ACHN (cell line): Measurements from ENCODE around the gene ADRM1.

ENCODE experiments used
- DNase-seq: peaks from one replicate; pipeline ENCODE4 v3.0.0-alpha.2; 2015
- in situ Hi-C: cut with HindIII; loops from 2 replicates; pipeline ENCODE4 v1.10.0; 2017; ENCODE audit warnings: low sequenced_read_pairs, low pct_ligation_motif_present, low pct_unique_long_range_greater_than_20kb

ADRM1 gene, protein sequence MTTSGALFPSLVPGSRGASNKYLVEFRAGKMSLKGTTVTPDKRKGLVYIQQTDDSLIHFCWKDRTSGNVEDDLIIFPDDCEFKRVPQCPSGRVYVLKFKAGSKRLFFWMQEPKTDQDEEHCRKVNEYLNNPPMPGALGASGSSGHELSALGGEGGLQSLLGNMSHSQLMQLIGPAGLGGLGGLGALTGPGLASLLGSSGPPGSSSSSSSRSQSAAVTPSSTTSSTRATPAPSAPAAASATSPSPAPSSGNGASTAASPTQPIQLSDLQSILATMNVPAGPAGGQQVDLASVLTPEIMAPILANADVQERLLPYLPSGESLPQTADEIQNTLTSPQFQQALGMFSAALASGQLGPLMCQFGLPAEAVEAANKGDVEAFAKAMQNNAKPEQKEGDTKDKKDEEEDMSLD

DNA sequence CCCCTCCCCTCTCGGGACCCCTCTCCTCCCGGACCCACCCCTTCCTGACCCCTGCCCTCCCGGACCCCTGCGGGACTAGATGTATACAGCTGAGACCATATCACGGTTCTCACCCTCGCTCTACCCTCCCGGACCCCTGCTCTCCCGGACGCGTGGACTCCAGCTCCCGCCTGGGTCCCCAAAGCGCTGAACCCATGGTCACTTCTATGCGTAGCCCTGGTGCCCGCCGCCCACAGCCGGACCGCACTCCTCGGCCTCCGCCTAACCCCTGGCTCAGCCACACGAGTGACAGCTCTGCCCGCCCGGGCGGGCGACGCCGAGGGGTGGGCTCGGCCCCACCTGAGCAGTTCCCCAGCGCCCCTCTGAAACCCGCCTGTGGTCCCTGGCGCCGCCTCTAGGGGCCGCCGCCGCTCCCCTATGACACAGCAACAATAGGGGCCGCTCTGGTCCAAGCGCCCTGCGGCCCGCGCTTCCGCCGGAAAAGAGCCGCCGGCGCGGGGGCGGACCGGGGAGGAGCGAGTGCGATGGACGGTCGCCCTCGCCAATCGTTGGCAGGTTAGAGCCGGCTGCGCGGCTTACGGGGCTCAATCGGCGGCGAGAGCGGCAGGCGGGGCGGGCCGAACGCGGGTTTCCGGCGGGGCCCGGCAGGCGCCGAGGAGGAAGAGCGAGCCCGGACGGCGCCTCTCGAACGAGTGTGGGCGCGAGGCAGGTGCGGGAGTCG is at the start of gene ADRM1:
Gene ADRM1, plus strand, starts transcription at position 657 of the 721 bp plus-strand sequence. CDS start 572 bp downstream, outside the sequence.
- in situ Hi-C loops: no loop called here
- peak; percentile 91 for DNase-seq

DNA sequence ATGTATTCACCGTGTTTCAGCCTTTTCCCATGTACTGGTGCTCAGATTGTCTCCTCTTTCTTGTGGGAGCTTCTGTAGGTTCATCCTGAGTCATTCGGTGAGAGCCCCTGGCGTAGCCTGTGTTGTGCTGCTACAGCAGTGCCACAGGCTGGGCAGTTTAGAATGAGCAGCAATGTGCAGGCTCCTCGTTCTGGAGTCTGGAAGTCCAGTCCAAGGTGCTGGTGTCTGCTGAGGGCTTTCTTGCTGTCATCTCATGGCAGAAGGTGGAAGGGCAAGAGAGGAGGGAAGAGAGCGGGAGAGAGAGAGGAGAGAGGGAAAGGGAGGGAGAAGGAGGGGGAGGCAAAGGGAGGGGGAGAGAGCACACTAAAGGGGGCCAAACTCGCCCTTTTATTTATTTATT is 49.4 kb upstream of the ADRM1 start:
- in situ Hi-C loops: no loop called here
- no peak for DNase-seq

DNA sequence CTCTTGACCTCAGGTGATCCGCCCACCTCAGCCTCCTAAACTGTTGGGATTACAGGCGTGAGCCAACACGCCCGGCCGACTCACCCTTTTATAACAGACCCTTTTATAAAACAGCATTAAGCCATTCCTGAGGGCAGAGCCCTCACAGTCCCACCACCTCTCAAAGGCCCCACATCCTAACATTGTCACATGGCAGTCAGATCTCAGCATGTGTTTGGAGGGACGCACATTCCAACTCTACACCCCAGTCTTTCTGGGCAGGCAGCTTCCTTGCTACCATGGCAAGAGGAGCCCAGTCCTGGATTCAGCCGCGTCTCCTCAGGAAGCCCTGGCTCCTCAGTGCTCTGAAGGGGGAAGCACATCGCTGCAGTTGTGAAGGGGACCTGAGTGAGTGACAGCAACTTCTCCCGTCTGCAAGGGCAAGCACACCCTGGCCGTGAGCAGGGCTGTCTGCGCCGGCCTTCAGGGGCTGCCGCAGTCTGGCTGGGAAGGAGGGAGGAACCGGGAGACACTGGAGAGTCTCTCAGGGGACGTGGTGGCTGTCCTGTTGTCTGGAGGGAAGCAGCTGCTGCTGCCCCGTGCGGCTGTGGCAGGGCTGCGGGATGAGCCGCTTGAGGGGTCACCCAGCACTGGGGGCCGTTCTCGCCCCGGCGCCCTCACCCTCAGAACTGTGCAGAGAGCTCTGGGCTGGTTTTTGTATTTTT is 48.6 kb upstream of the ADRM1 start:
- in situ Hi-C loops: no loop called here
- DNase-seq: no peak

DNA sequence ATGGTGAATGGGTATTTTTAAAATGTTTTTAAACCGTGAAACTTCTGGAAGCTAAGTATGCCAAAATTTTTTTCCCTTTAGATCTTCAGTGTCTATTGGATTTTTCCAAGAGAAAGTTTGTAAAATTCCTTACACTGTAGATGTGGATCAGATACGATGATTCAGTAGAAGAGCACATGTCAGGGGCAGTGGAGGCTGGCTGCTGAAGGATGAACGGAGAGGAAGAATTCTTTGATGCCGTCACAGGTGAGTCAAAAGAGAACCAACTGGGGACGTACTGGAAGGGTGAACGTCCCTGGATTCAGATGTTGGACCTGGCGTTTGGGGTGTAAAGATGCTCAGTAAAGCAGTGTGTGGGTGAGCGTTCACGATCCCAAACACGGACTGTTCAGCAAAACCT is 46.8 kb upstream of the ADRM1 start:
- DNase-seq: no peak
- in situ Hi-C loops: no loop called here

DNA sequence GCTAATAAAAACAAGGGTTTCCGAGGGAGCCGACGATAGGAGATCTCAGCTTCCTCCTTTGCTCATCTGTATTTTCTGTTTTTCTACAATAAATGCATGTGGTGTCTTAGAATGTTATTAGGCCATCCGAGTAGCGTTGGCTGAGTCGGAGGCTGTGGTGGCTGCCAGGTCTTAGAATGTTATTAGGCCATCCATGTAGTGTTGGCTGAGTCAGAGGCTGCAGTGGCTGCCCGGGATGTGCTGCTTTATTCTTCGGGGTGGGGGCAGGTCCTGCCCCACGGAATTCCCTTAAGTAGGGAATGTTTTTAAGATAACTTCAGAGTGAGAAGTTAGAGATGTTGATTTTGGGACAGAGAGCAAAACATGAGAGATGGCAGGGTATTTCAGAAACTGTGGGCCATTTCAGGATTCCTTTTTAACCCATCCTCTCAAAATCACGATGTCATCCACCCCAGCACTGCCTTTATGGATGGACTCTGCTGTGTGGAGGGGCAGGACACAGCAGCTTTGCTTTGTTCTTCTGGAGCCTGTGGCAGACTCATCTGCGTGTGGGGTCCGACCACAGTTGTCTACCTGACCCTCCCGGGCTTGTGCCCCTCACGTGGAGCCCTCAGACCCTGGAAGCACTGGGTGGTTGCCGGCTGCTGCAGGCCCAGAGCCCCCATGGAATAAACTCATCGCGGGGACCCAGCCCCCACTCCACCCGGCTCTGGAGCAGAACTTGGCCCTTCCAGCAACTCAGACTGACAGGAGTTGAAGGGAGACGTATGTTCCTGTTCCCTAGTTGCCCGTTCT is 44.1 kb upstream of the ADRM1 start:
- in situ Hi-C loops: no loop called here
- peak; percentile 25 for DNase-seq

DNA sequence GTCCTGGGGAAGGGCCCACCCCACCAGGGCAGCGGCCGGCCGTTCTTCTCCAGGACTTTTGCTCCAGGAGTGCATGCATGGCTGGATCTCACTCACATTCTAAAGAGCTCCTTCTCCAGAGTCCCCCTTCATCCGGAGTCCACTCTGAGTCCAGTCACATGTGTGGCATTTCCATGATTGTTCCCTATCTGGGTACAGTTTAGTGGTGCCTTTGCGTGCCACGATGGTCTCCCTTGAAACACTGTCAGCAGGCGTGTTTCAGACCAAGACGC is 43.6 kb upstream of the ADRM1 start:
- in situ Hi-C loops: no loop called here
- no peak for DNase-seq

DNA sequence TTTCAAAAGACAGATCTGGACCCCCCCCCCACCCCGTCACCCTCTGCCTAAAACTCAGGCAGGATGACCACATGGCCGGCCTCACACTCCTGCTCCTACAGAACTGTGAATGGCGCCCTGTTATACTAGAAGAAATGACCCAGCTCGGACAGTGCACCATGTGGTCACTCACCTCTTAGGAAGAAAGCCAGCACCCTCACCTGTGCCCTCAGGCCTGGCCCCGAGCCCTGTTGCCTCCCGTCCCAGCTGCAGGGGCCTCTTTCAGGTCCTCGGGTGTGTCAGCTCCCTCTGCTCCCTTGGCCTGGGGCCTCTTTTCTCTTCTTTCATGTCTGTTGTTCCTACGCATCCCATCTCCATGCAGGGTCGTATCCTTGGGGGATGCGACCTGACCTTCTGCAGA is 40.7 kb upstream of the ADRM1 start:
- no peak for DNase-seq

DNA sequence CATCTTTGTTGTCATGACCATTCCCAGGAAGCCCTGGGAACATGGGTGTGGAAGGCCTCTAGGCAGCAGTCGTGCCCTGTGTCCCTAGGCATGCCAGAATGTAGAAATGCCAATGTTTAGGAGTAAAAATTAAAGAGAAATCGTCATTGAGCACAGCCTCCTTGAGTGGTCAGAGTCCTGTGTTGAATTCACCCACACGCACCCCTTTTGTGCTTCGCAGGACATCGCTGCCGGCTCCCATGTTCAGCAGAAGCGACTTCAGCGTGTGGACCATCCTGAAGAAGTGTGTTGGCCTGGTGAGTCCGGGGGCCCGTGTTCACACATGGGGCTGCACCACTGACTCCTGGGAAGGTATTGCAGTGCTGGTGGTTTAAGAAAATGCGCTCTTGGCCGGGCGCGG is 39.4 kb upstream of the ADRM1 start:
- no peak for DNase-seq
- in situ Hi-C loops: no loop called here

More for the DNA sequence above, 40.7 kb upstream of the ADRM1 start:
- in situ Hi-C loops: no loop called here

DNA sequence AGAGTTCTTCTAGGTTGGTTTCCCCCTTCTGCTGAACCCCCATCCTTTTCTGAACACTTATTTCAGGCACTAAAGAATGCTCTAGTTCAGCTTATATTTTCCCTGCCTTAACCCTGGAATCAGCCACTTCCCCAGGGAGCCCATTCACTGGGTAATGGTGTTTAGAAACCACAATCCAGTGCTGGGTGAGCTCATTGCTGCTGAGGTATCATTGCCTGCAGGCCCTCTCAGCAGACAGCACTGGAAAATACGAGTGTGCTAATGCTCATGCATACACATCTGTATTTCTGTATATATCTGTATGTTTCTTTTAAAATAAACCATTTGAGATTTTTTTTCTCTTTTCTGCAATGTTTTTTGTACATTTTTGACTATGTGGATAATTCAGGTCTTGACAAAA is 37.4 kb upstream of the ADRM1 start:
- in situ Hi-C loops: no loop called here
- DNase-seq: no peak

DNA sequence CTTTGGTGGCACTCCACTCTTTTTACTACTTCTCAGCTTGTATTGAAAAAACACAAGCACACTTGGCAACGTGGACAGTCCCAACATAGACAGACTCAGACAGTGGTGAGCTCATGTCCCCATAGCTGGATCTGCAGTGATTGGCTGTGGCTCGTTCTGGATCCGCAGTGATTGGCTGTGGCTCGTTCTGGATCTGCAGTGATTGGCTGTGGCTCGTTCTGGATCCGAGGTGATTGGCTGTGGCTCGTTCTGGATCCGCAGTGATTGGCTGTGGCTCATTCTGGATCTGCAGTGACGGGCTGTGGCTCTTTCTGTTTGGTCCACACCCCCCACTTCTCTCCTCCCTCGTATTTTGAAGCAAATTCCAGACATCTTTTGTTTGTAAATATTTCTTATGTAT is 36.5 kb upstream of the ADRM1 start:
- DNase-seq: no peak
- in situ Hi-C loops: no loop called here

DNA sequence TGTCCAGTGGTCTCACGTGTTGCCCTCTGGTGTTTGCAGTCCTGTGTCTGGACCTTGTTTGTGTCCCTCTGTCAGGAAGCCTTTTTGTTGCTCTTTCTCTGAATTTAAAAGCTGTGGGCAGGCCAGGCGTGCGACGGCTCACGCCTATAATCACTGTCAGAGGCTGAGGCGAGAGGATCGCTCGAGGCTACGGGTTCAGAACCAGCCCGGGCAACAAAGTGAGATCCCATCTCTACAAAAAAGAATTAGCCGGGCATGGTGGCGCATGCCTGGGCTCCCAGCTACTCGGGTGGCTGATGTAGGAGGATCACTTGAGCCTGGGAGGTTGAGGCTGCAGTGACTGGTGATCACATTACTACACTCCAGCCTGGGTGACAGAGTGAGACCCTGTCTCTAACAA is 35.9 kb upstream of the ADRM1 start:
- no peak for DNase-seq
- in situ Hi-C loops: no loop called here

DNA sequence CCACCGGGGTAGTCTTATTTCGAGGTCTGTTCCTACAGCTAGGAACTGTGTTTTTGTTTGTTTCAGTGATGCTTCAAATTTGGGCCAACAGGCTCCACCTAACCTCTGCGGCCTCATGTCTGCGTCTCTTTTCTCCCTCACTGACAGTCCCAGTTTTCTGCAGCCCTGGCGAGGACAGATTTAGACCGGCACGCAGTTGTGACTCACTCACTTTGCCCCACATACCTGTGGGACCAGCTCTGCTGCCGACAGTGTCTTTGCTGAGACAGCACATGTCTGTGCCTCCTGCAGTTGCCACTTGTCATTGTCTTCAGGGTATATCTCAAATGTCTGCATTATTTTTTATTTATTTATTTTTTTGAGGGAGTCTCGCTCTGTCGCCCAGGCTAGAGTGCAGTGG is 35.3 kb upstream of the ADRM1 start:
- in situ Hi-C loops: no loop called here
- DNase-seq: no peak

DNA sequence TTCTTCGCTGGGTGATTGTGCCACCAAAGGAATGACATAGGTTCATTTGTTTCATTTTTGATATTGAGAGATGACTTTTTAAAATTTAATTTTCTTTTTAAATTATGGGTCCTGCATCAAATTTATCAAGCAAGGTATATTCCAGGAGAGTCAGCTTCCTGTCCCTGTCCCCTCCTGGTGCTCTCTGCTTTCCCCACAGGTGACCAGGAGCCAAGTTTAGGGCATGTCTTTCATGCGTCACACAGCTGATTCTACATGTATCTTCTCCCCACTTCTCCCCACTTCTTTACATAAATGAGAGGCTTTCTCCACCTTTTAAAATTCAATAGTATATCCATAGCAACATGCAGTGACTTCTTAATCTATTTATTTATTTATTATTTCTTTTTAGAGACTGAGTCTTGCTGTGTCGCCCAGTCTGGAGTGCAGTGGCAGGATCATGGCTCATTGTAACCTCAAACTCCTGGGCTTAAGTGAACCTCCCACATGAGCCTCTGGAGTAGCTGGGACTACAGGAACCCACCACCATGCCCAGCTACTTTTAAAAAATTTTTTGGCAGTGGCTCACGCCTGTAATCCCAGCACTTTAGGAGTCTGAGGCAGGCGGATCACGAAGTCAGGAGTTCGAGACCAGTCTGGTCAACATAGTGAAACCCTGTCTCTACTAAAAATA is 34.4 kb upstream of the ADRM1 start:
- in situ Hi-C loops: no loop called here
- no peak for DNase-seq

DNA sequence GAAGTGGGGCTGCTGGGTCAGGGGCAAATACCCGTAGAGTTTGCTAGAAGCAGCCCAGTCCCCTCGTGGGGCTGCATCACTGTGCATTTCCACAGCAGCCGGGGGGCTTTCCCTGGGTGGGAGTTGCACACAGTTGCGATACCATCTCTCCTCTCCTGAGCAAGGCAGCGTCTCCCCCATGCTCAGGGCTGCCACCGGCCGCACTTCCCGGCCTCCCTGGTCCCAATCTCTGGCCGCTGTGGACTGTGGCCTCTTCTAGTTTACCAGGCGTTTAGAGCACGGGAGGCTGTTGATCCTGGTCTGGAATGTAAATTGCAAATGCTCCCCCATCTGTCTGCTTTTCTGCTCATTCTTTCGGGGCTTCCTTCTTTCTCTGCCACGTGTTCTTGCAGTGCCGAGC is 33.4 kb upstream of the ADRM1 start:
- in situ Hi-C loops: no loop called here
- DNase-seq: no peak

DNA sequence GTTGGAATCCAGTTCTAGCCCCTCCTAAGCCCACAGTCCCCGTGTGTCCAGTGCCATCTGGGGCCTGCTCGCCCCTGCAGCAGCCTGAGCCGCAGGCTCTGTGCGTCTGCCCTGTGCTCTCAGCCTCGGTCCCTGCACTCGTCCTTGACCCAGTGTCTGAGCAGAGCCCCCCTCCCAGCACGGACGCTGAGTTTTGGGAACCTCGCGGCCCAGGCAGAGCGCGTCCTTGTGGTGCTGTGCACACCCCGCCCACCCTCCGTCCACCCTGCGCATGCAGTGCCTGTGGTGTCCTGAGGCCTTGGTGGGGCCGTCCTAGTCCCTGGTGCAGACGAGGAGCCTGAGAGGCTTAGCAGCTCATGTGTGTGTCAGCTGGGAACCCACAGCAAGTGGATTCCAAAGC is 32.9 kb upstream of the ADRM1 start:
- in situ Hi-C loops: no loop called here

DNA sequence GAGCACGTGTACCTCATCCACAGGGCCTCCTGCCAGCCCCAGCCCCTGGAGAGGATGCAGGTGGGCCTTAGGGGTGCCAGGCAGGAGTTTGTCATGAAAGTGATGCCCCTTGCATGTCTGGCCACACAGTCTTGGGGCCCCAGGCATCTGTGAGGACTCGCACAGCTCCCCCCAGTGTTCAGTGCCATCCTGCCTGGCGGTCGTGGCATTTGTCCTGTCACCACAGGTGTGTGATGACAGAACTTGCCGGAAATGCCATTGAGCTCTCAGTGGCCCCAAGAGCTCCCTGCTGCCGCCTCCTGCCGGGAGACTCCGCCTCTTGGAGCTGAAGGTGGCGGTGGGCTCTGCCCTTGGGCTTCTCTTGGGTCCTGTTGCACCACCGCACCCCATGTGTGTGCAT is 30.6 kb upstream of the ADRM1 start:
- DNase-seq: no peak
- in situ Hi-C loops: no loop called here

More for the DNA sequence above, 32.9 kb upstream of the ADRM1 start:
- DNase-seq: no peak

DNA sequence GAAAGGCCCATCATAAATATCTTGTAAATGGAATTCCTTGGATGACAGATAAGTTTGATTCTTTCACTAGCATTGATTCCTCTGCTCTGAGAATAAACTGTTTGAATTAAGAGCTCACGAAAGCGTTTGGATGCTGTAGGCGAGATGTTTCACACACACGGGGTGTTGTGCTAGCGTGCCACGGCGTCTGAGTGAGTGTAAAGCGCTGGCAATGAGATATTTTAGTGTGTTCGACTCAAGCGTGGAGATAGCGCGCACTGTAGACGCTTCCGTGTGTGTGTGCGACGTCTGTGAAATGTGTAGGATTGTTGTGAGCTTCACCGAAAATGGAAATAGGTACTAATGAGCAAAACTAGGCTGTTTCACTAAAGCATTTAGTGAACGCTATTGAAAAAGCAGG is 29.4 kb upstream of the ADRM1 start:
- no peak for DNase-seq
- in situ Hi-C loops: no loop called here

DNA sequence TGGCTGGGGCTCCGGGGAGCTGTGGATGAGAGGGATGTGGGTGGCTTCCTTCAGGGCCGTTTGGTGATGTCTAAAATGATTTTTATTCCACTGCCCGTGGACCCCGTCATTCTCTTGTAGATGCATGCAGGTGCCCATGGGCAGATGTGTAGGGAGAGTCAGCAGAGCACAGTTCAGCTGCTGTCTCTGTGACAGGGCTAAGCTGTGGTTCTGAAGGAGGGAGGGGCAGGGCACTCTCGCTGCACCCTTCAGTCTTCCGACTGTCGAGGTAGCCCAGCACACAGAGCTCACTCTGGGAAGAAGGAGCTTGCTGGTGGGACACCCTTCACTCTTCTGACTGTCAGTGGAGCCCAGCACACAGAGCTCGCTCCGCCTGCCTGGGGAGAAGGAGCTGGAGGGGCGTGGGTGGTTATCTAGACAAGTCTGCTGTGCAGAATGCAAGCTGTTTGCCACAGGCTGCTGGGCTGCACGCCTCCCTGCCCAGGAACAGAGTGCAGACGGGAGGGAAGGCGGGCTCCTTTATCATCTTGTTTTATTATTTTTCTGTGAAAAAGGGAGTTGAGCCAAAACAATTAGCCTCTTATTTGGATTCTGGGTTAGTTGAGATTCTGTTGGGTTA is 28.4 kb upstream of the ADRM1 start:
- in situ Hi-C loops: no loop called here
- no peak for DNase-seq
